Measurements from ENCODE around the gene WNT7A.

DNA sequence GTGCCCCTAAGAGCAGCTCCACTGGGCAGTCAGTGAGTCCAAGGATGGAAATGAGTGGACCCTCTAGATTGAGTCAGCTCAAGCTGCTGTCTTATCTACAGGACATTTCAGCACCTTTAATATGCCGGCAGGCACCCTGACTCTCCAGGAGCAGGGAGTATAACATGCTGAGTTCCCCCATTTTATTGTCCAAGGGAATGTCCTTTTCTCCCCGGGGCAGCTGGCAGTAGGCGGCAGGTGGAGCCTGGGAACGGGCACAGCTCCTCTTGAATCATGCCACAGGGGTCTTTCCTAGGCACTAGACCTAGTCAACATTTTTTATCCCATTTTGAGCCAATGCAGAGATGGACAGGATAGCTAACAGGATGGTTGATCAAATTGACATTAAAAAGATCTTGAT is 14.8 kb downstream of the WNT7A start:
- TF ChIP-seq, protein P1, sequence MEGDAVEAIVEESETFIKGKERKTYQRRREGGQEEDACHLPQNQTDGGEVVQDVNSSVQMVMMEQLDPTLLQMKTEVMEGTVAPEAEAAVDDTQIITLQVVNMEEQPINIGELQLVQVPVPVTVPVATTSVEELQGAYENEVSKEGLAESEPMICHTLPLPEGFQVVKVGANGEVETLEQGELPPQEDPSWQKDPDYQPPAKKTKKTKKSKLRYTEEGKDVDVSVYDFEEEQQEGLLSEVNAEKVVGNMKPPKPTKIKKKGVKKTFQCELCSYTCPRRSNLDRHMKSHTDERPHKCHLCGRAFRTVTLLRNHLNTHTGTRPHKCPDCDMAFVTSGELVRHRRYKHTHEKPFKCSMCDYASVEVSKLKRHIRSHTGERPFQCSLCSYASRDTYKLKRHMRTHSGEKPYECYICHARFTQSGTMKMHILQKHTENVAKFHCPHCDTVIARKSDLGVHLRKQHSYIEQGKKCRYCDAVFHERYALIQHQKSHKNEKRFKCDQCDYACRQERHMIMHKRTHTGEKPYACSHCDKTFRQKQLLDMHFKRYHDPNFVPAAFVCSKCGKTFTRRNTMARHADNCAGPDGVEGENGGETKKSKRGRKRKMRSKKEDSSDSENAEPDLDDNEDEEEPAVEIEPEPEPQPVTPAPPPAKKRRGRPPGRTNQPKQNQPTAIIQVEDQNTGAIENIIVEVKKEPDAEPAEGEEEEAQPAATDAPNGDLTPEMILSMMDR (IDR thresholded peaks at IDR 0.05): no peak
- TF ChIP-seq POLR2A (IDR thresholded peaks at IDR 0.05): no peak

Data from prostate gland (tissue), 2 donors.